Hematopoietic multipotent progenitor cell treated with erythropoietin and hydrocortisone succinate and interleukin-3 and kit ligand, for 8 days (in vitro differentiated cells): ENCODE measurements around the gene EBLN2.

Source experiments
- DNase-seq: peaks from one replicate; pipeline ENCODE4 v3.0.0-alpha.2; 2015

EBLN2 gene

GRCh38 chr3:73061416-73061815, at the start of gene EBLN2:
Gene EBLN2 (plus strand): TSS chr3:73061659. CDS start chr3:73062082, 423 bp downstream.
- DNase-seq, result no peak

- DNase-seq, result no peak
Observed at GRCh38 chr3:73018298-73018697, 43.2 kb upstream of the EBLN2 start.

DNA sequence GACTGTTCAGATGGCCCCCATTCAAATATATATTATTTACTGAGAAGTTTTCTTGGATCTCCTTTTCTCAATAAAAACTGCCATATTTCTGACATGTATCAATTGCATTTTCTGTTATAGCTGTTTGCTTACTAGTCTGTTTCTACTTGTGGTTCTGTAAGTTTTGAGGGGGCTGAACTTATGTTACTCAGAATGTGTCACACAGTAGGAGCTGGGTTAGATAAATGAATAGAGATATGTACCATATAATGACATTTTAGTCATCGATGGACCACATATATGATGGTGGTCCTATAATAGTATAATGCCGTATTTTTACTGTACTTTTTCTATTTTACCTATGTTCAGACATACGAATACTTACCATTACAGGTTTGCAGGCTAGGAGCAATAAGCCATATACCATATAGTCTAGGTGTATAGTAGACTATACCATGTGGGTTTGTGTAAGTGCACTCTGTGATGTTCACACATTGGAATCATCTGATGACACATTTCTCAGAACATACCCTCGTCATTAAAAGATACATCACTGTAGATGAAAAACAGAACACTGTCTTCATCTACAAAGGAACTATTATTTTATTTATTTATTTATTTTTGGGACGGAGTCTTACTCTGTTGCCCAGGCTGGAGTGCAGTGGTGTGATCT, 42.5 kb upstream of the EBLN2 start:
- no peak for DNase-seq

DNA sequence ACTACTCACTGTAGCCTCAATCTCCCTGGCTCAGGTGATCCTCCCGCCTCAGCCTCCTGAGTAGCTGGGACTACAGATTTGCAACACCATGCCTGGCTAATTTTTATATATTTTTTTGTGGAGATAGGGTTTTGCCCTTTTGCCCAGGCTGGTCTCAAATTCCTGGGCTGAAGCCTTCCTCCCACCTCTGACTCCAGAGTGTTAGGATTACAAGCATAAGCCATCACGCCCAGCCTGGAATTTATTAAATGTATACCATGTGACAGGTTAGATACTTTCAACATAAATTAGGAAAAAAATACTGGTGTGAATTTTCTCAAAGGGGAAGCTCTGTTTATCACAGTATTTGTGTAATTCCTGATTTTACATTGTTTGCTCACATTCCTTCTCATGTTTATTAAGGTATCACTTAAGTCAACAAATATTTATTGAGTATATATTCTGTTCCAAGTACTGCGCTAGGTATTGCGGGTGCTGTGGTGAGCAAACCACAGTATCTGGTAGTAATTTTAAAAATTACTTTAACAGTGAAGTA, 40.1 kb upstream of the EBLN2 start:
- no peak for DNase-seq

- DNase-seq, result no peak
Observed at GRCh38 chr3:73024836-73025235, 36.6 kb upstream of the EBLN2 start.

DNA sequence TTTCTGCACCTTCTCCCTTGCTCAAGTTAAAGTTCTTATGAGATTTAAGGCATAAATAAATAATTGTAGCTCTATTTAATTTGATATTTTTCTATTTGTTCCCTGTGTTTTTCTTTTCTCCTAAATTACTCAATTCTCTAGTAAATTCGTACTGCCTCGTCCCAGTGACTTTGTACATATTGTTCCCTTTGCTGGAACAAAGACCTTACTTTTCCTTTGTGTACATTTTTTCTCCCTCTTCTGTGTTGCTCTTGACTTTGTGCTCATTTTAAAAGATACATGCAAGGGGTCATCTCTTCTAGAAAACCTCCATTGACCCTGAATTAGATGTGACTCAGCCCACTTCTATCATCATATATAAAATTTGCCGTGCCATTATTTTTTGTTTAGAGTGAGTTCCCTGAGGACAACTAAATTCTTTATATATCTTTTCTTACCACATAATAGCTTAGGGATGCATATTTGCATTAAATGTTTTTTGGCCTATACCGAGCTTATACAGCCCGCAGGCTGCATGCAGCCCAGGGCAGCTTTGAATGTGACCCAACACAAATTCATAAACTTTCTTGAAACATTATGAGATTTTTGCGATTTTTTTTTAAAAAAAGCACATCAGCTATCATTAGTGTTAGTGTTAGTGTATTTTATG, 35.2 kb upstream of the EBLN2 start:
- no peak for DNase-seq

DNA sequence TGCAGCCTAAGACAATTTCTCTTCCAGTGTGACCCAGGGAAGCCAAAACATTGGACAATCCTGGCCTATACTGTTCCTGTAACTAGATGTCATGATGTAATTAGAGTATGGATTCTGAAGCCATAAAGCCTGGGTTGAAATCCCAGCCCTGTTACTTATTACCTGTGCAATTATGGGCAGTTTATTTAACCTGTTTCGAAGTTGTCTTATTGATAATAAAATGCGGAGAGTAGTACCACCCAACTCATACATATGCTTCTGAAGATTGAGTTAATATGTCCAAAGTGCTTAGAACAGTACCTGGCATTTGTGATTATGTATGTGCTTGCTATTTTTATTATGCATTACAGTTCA, 34.7 kb upstream of the EBLN2 start:
- no peak for DNase-seq

DNA sequence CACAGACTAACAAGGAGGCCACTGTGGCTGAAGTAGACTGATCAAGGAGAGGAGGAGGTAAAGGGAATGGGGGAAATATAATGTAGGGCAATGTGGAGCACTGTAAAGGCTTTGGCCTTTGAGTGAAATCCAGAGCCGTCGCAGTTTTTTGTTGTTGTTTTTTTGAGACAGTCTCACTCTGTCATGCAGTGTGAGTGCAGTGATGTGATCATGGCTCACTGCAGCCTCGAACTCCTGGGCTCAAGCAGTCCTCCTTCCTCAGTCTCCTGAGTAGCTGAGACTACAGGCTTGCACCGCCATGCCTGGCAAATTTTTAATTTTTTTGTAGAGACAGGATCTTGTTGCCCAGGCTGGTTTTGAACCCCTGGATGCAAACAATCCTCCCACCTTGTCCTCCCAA, 32.7 kb upstream of the EBLN2 start:
- DNase-seq, result no peak

DNA sequence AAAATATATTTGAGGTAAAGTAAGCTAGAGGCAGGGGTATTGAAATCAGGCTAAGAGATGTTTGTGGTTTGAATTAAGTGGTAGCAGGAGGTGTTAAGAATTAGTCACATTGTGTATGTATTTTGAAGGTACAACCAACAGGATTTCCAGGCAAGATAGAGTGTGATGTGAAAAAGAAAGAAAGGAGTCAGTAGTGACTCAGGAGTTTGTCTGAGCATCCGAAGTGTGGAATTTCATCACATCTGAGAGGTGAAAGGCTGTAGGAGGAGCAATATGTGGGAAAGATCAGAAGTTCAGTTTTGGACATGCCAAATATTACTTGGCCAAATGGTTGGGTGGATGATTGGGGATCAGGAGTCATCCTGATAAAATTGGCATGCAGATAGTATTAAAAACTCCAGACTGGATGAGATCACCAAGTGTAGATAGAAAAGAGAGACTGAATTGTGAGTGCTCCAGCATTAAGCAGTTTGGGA, 32.1 kb upstream of the EBLN2 start:
- no peak for DNase-seq

- DNase-seq, result no peak
Observed at GRCh38 chr3:73030073-73030597, 31.3 kb upstream of the EBLN2 start.

GRCh38 chr3:73031573-73032103, 29.8 kb upstream of the EBLN2 start:
- DNase-seq, result no peak

GRCh38 chr3:73036694-73037591, 24.5 kb upstream of the EBLN2 start:
- DNase-seq, result no peak

GRCh38 chr3:73041537-73041936, 19.9 kb upstream of the EBLN2 start:
- no peak for DNase-seq

DNA sequence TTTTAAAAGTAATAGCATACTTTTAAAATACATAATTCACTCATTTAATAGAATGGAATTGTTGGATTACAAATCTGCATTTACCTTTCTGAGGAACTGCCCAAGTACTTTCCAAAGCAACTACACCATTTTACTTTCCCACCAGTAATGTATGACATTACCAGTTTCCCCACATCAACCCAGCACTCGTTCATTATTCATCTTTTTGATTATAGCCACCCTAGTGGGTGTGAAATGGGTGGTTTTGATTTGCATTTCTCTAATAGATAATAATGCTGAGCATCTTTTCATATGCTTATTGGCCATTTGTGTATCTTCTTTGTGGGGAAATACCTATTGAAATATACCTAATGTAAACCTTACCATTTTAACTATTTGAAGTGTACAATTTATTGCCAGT, 18.0 kb upstream of the EBLN2 start:
- no peak for DNase-seq

- DNase-seq, result no peak
Observed at GRCh38 chr3:73045391-73045790, 16.1 kb upstream of the EBLN2 start.

DNA sequence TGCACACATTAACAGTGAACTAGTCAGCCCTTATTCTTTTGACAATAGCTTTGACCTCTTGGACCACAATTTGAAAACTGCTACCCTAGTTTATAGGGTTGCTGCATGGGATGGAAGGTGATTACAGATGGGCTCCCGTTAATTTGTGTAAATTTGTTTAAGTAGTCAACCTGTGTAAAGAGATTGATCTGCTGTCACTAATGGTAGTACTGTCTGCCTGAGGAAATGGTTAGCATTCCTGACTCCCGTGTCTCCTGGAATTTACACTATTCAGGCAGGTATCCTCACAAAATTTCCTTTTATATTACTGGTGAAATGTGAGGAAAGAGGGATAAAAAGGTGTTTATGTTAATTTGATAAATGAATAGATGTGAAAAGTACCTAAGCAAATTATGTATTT, 15.3 kb upstream of the EBLN2 start:
- no peak for DNase-seq

DNA sequence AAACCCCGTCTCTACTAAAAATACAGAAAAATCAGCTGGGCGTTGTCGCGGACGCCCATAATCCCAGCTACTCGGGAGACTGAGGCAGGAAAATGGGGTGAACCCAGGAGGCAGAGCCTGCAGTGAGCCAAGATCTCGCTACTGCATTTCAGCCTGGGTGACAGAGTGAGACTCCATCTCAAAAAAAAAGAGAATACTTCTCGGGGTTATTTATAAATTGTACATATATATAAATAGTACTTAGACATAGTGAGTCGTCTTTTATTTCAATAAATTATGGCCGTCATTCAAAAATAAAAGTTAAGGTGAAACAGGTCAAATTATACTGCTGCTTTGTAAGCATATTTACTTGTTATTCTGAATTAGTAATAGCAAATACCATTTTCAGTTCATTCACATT, 12.1 kb upstream of the EBLN2 start:
- no peak for DNase-seq

DNA sequence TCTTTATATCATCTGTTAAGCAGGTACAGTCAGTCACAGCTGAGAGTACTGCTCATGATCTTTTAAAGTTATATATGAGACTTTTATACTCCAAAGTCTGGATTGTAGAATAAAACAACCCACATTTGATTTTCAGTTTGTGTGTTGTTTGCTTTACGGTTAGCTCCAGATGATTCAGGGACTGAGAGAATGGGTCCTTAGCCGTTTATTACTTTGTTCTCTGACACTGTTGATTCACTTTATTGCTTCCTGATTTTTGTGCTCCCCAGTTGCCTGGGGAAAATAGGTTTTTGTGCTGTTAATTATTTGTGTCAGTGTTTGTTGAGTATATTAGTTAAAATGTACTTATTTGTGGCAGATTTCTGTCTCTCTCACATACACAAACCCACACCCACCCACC, 8.6 kb upstream of the EBLN2 start:
- no peak for DNase-seq

- no peak for DNase-seq
Observed at GRCh38 chr3:73055583-73055982, 5.9 kb upstream of the EBLN2 start.

GRCh38 chr3:73056014-73056844, 5.2 kb upstream of the EBLN2 start:
- peak; percentile 46 for DNase-seq

DNA sequence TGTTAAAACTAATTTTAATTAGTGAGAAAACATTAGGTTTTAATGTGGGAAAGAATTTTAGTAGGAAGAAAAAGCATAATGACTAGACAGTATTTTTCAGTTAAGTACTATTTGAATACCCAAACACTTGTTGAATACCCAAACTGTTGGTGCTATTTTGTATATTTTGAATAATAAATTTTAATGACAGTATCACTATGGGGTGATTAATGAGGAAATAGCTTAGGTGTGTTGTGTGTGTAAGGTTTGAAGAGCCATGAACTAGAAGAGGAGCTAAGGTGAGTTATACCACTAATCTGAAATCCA, 4.7 kb upstream of the EBLN2 start:
- DNase-seq, result no peak

DNA sequence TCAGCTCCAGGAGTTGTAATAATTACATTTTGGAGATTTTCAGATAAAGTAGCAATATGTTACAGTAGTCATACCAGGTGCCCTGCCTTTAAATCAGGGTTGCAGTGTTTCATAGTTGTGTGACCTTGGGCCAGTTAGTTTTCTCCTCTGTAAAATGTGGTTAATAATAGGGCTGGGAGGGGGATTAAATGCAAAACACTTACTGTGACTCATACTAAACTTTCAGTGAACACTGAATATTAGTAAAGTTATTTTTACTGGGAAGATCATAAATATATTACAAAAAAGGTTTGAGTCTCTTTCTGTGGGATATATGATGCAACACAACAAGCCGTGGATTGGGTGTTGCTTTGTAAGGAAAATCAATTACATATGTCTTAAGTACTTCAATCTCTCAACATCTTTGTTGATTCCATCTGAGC, 1.1 kb upstream of the EBLN2 start:
- DNase-seq, result no peak
